Smooth muscle cell (in vitro differentiated cells): Measurements from ENCODE around the gene EXOC4. TPM values are rescaled to one million over a fixed set of nuclear protein-coding genes. Genes with fewer than 3 reads are reported as not detected.

ENCODE experiments used
- DNase-seq: peaks from one replicate; lab custom pipeline; 2025; ENCODE audit not compliant: unreplicated experiment; lab: John Stamatoyannopoulos, UW
- H2AFZ ChIP-seq: fragments of 200-600 bp; sonication (generic); 2 replicates; pipeline ENCODE4 v1.6.0; 2016; ENCODE audit warnings: antibody characterized with exemption, low read depth, mild to moderate bottlenecking
- H3F3A ChIP-seq: fragments of 200-600 bp; sonication (generic); 2 replicates; pipeline ENCODE4 v1.6.0; 2017; ENCODE audit warnings: antibody characterized with exemption, low read depth
- H3K27ac ChIP-seq: fragments of 200-600 bp; sonication (generic); 2 replicates; pipeline ENCODE4 v1.5.1; 2016; ENCODE audit warnings: low read depth, mild to moderate bottlenecking
- H3K27me3 ChIP-seq: fragments of 200-600 bp; sonication (generic); 2 replicates; pipeline ENCODE4 v1.6.1; 2016; ENCODE audit warnings: low read depth, mild to moderate bottlenecking
- H3K36me3 ChIP-seq: fragments of 200-600 bp; sonication (generic); 2 replicates; pipeline ENCODE4 v1.5.1; 2016; ENCODE audit warnings: low read depth
- H3K4me1 ChIP-seq: fragments of 200-600 bp; sonication (generic); 2 replicates; pipeline ENCODE4 v1.5.1; 2016; ENCODE audit warnings: low read depth
- H3K4me2 ChIP-seq: fragments of 200-600 bp; sonication (generic); 2 replicates; pipeline ENCODE4 v1.6.0; 2016; ENCODE audit warnings: mild to moderate bottlenecking
- H3K4me3 ChIP-seq: fragments of 200-600 bp; sonication (generic); 2 replicates; pipeline ENCODE4 v1.5.1; 2016; ENCODE audit warnings: mild to moderate bottlenecking
- H3K79me2 ChIP-seq: fragments of 200-600 bp; sonication (generic); 2 replicates; pipeline ENCODE4 v1.6.0; 2016; ENCODE audit warnings: low read depth, mild to moderate bottlenecking
- H3K9ac ChIP-seq: fragments of 200-600 bp; sonication (generic); 2 replicates; pipeline ENCODE4 v1.6.0; 2016; ENCODE audit warnings: low read depth
- H3K9me3 ChIP-seq: fragments of 200-600 bp; sonication (generic); replicated peaks from 2 replicates; pipeline ENCODE4 v1.5.1; 2016; ENCODE audit warnings: low read depth
- H4K20me1 ChIP-seq: fragments of 200-600 bp; sonication (generic); 2 replicates; pipeline ENCODE4 v1.6.0; 2016; ENCODE audit warnings: low read depth
- CTCF ChIP-seq: fragments of 200-600 bp; sonication (generic); IDR thresholded peaks from 2 replicates; pipeline ENCODE4 v1.5.1; 2017; ENCODE audit warnings: borderline replicate concordance, mild to moderate bottlenecking, antibody characterized with exemption; ENCODE audit not compliant: insufficient read depth, poor library complexity, severe bottlenecking
- WGBS: methylation state at CpG from one replicate; pipeline ENCODE4 v1.1.7; 2016; ENCODE audit warnings: low lambda C conversion rate; 5-methylcytosine and 5-hydroxymethylcytosine counted together
- polyA plus RNA-seq: library from polyadenylated mRNA; unstranded; fragments of >200 nt; fragmentation: Nextera tagmentation; extraction: Ambion mirVana; gene quantifications from 2 replicates; pipeline ENCODE4 v1.2.1, GENCODE V29; 2016
- total RNA-seq: library from RNA; depleted of rRNA; stranded (reverse); fragments of >200 nt; gene quantifications from 2 replicates; pipeline ENCODE4 v1.2.3, GENCODE V29; 2014

Gene EXOC4
- total and polyA plus RNA-seq, 2 experiments from 2014 or later, result 21.5 to 47.1 TPM

GRCh38 chr7:133748443-133749407 lies 495.8 kb downstream of the EXOC4 start:
- peaks cover 4% of the 10 kb centered on the region for H4K20me1 ChIP-seq
- no peaks in the 10 kb centered on the region for H3F3A ChIP-seq
- no peak for TF ChIP-seq CTCF
- no peaks in the 10 kb centered on the region for H3K27me3 ChIP-seq
- no peak overlapping the region for H3K4me3 ChIP-seq
- DNase-seq, result no peak
- H3K36me3 ChIP-seq, result no peaks in the 10 kb centered on the region
- H2AFZ ChIP-seq, result no peak overlapping the region
- no peak overlapping the region for H3K27ac ChIP-seq
- no peak overlapping the region for H3K4me2 ChIP-seq
- WGBS, result 95% methylated on average over 4 of the region's 4 CpGs
- H3K9ac ChIP-seq, result no peak overlapping the region
- H3K79me2 ChIP-seq, result no peaks in the 10 kb centered on the region
- no peaks in the 10 kb centered on the region for H3K9me3 ChIP-seq
- no peaks in the 10 kb centered on the region for H3K4me1 ChIP-seq

GRCh38 chr7:133750287-133750686 lies 497.4 kb downstream of the EXOC4 start:
- Histone ChIP-seq H3K9ac (no peak overlapping the region), H2AFZ (no peak overlapping the region), H3K27ac (no peak overlapping the region), H3K9me3 (no peaks in the 10 kb centered on the region), H3K4me1 (no peaks in the 10 kb centered on the region), H3F3A (no peaks in the 10 kb centered on the region), H3K79me2 (no peaks in the 10 kb centered on the region), H3K36me3 (no peaks in the 10 kb centered on the region), H3K27me3 (no peaks in the 10 kb centered on the region), H3K4me2 (no peak overlapping the region), H4K20me1 (no peaks in the 10 kb centered on the region), H3K4me3 (no peak overlapping the region)
- 92% methylated on average over 3 of the region's 3 CpGs for WGBS
- DNase-seq, result no peak
- TF ChIP-seq CTCF, result no peak

GRCh38 chr7:133751079-133751478 lies 498.2 kb downstream of the EXOC4 start:
- Histone ChIP-seq H3K4me3 (no peak overlapping the region), H3K4me1 (no peaks in the 10 kb centered on the region), H4K20me1 (no peaks in the 10 kb centered on the region), H3K9me3 (no peaks in the 10 kb centered on the region), H3K4me2 (no peak overlapping the region), H3F3A (no peaks in the 10 kb centered on the region), H3K36me3 (no peaks in the 10 kb centered on the region), H3K27me3 (no peaks in the 10 kb centered on the region), H2AFZ (no peak overlapping the region), H3K79me2 (no peaks in the 10 kb centered on the region), H3K27ac (no peak overlapping the region), H3K9ac (no peak overlapping the region)
- no peak for DNase-seq
- no peak for TF ChIP-seq CTCF

GRCh38 chr7:133753513-133753912 lies 500.6 kb downstream of the EXOC4 start:
- no peak for TF ChIP-seq CTCF
- no peaks in the 10 kb centered on the region for H4K20me1 ChIP-seq
- WGBS, result 80% methylated on average over 5 of the region's 5 CpGs
- no peaks in the 10 kb centered on the region for H3K27me3 ChIP-seq
- H3K9ac ChIP-seq, result no peak overlapping the region
- no peak for DNase-seq
- H3K27ac ChIP-seq, result no peak overlapping the region
- no peak overlapping the region for H3K4me3 ChIP-seq
- H3K79me2 ChIP-seq, result no peaks in the 10 kb centered on the region
- H2AFZ ChIP-seq, result no peak overlapping the region
- H3K9me3 ChIP-seq, result no peaks in the 10 kb centered on the region
- no peak overlapping the region for H3K4me2 ChIP-seq
- H3K36me3 ChIP-seq, result no peaks in the 10 kb centered on the region
- H3F3A ChIP-seq, result no peaks in the 10 kb centered on the region
- no peaks in the 10 kb centered on the region for H3K4me1 ChIP-seq
